Stimulated activated CD8-positive, alpha-beta memory T cell treated with anti-CD3 and anti-CD28 coated beads, Interleukin-4, amount 100 ng/mL, for 1 hour (primary cell): ENCODE results near the gene TMEM140.
"Not testable (repeated sequence)": the region's sequence is repeated elsewhere in the genome, so short reads cannot be mapped to it uniquely, and the experiment has no call there.

Source experiments
- DNase-seq, 2 donors: peaks; one replicate each; pipeline ENCODE4 v3.0.0-alpha.2; 2020; ENCODE audit warnings: low read depth in 2 of 2, low spot score in 1 of 2

Gene TMEM140

DNA sequence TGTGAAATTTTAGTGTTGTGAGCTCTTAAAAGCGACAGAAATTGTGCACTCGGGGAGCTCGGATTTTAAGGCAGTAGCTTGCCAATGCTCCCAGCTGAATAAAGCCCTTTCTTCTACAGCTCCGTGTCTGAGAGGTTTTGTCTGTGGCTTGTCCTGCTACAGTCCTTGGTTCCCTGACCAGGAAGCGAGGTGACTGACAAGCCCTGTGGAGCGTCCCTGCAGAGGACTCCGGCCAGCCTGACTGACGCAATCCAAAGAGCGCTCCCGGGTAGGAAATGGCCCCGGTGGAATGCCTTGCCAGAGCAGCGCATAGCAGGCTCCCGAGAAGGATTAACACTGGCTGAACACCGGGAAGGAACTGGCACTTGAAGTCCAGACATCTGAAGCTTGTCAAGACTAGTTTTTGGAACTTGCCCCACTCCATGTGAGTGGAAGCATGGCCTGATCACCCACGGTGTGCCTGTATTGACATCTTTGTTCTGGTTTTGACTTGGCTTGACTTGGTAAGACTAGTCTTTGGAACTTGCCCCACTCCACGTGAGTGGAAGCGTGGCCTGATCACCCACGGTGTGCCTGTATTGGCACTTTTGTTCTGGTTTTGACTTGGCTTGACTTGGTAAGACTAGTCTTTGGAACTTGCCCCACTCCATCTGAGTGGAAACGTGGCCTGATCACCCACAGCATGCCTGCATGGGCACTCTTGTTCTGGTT lies 23.9 kb downstream of the TMEM140 start:
- not testable (repeated sequence) for DNase-seq

GRCh38 chr7:135173916-135174315 lies 26.0 kb downstream of the TMEM140 start:
- not testable (repeated sequence) for DNase-seq

DNA sequence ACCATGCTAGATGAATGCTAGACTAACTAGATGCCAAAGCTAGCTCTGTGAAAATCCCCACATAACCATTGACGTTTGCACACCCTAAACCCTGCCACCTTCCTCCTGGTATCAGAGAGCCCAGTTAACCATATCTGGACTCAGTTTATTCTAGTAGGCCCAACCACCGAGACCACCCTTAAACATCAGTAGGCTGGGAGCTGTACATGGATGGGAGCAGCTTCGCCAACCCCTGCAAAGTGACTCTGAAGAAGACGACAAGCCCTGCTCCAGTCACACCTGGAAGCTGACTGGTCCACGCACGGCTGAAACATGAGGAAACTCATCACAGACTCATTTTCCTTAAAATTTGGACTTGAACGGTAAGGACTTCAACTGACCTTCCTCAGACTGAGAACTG lies 27.1 kb downstream of the TMEM140 start:
- DNase-seq, result no peak

GRCh38 chr7:135175931-135176330 lies 28.1 kb downstream of the TMEM140 start:
- DNase-seq, result no peak

DNA sequence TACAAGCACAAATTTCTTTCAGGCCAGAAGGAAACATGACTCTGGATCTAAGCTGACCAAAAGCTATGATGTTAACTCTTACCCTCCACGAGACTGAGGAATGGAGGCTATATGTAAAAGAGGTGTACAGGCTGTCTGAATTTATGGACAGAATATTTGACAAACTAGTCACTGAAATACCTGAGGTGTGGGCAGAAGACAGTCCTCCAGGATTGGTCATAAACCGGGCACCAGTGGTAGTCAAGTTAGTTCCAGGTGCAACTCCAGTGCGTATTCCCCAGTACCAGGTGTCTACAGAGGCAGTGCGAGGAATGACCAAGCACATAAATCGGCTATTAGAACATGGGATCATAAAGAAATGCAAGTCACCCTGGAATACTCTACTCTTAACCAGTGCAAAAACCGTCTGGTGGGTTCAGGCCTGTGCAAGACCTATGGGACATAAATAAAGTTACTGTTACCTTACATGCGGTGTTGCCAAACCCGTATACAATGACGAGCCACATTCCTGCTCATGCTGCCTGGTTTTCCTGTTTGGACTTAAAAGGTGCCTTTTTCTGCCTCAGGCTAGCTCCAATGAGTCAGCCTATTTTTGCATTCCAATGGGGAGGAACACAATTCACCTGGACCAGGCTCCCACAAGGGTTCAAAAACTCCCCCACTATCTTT lies 29.3 kb downstream of the TMEM140 start:
- DNase-seq, result no peak

- no peak for DNase-seq
Measured at GRCh38 chr7:135178364-135178763, 30.5 kb downstream of the TMEM140 start.

DNA sequence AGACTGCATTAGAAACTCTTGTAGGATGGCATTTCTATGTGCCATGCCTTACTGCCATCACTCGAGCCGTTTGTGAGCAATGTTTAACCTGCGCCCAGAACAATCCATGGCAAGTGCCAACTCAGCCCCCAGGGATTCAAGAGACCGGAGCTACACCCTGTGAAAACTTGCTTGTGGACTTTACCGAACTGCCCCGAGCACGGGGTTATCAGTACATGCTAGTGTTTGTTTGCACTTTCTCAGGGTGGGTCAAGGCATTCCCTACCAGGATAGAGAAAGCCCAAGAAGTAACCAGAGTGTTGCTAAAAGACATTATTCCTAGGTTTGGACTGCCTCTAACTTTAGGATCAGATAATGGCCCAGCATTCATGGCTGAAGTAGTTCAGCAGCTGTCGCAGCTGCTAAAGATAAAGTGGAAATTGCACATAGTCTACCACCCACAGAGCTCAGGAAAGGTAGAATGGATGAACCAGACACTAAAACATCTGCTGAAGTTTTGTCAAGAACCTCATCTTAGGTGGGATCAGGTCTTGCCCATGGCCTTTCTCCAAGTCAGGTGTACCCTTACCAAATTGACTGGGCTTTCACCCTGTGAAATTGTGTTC lies 31.6 kb downstream of the TMEM140 start:
- no peak for DNase-seq

- no peak for DNase-seq
Measured at GRCh38 chr7:135180122-135180521, 32.2 kb downstream of the TMEM140 start.

- DNase-seq, result no peak
Measured at GRCh38 chr7:135181261-135181928, 33.5 kb downstream of the TMEM140 start.

GRCh38 chr7:135181929-135182678 lies 34.2 kb downstream of the TMEM140 start:
- DNase-seq, result no peak

GRCh38 chr7:135183478-135183877 lies 35.6 kb downstream of the TMEM140 start:
- DNase-seq, result no peak

DNA sequence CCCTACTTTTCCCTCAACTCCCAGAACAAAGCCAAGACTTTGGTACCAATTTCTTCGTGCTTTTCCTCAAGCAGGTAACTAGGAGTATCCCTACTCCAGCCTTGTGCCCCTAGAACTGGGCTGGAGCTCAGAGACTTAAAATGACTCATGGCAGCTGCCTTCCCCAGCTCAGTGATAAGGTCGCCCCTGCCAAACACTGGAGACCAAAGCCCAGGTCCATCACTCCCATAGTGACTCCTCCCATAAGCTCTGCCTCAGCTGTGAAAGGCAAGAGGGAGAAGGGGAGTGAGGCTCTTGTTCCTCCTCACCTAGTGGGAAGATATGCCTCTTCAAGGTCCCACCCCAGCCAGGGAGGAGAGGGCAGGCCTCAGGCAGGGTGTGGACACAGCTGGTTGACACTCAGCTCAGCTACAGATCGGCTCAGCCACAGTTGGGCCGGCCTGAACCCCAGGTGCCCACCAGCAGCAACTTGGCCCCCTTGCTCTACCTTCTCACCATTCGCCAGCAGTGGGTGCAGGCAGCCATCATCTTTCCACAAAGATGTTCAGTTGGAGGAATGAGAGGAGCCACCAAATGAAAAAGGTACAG lies 36.5 kb downstream of the TMEM140 start:
- no peak for DNase-seq

DNA sequence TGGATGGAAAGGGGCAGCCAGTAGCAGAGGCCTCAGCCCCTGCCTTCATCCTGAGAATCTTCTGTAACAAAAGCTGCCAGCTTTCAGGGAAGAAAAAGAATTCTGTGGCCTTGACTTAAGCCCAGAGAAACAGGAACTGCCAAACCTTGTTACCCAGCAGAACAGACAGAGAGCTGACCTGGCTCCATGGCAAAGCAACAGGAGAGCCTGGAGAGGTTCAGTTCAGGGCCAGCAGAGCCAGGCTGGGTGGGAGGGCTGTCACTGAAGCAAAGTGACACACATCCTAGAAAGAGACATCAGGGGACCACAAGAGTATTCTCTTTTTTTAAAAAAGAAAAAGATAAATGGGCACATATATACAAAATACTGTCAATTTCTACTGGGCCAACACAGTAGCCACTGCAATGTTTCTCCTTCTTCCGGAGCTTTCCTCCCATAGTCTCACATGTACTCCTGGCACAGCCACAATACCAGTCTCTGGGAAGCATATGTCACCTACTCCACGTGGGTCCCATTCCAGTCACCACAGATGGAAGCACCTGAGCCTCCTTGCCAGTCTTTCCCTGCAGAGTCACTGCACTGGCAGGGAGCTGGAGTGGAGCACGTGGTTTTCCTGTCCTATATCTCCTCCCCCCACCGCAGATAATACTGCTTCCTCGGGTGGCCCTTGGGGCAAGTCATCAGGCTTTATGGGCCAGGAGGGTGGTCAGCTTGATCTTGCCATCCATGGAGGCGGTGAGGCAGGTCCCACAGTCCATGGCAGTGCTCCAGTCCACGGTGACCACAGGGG lies 37.8 kb downstream of the TMEM140 start:
- no peak for DNase-seq

DNA sequence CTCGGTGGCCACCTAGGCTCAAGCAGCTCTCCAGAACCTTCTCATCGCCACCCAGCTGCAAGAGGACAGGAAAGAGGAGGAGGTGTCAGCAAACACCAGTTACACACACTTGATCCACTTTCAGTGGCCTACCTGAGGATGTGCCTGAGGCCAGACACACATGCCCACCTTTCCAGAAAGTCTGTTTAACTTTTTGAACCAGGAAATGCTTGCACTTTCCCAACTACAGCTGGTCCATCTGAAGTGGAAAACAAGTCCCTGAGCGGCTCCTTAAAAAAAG lies 38.3 kb downstream of the TMEM140 start:
- no peak for DNase-seq

- DNase-seq, result no peak
Measured at GRCh38 chr7:135186841-135187253, 39.0 kb downstream of the TMEM140 start.

GRCh38 chr7:135188298-135188984 lies 40.6 kb downstream of the TMEM140 start:
- DNase-seq, result no peak

GRCh38 chr7:135189221-135189662 lies 41.4 kb downstream of the TMEM140 start:
- no peak for DNase-seq

DNA sequence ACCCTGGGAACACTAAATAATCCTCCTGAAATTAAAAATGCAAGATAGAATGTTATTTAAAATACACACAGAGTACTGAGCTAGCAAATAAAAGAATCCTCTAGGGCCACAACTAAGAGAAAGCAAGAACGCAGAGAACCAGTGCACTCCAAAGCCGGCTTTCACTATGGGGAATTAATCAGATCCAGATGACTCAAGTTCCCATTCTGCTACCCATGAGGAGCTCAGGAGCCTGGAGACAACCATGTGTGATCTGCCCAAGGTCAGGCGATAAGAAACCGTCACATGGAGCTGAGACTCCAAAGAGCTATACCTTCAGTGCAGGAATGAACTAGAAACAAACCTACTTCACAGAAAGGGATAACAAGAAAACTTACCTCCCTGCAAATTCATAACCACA lies 42.1 kb downstream of the TMEM140 start:
- no peak for DNase-seq

DNA sequence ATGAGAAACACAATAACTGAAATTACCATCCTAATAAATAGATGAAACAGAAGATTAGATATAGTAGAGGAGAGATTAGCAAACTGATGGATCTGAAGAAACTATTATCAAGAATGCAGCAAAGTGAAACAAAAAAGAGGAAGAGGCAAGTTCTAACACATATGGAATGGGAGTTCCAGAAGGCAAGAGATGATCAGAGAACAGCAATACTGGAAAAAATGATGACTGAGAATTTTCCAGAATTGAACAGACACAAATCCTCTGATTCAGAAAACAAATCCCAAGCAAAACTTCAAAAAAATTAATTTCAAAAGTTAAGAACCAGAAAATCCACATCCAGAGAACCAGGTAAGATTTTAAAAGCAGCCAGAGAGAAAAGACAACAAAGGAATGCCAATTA lies 42.8 kb downstream of the TMEM140 start:
- DNase-seq, result no peak
